HG03280 (cell line): ENCODE data around the gene RASGRF2.

ENCODE experiments used
- ATAC-seq: cut with Tn5 transposase; IDR thresholded peaks from one replicate; pipeline ENCODE4 v1.9.1; 2021; ENCODE audit warnings: mild to moderate bottlenecking, moderate library complexity; ENCODE audit not compliant: unreplicated experiment

The RASGRF2 gene

GRCh38 chr5:80959768-80960442, at the start of gene RASGRF2:
Gene RASGRF2 (plus strand): TSS chr5:80960363. CDS start chr5:80960739, 376 bp downstream.
- ATAC-seq = no peak

- no peak for ATAC-seq
These were observed 47.7 kb upstream of the RASGRF2 start for GRCh38 chr5:80912479-80912878.

- no peak for ATAC-seq
These were observed 44.4 kb upstream of the RASGRF2 start for GRCh38 chr5:80915716-80916115.

- ATAC-seq = no peak
These were observed 43.5 kb upstream of the RASGRF2 start for GRCh38 chr5:80916676-80917075.

- no peak for ATAC-seq
These were observed 42.5 kb upstream of the RASGRF2 start for GRCh38 chr5:80917631-80918030.

- no peak for ATAC-seq
These were observed 40.4 kb upstream of the RASGRF2 start for GRCh38 chr5:80919678-80920196.

GRCh38 chr5:80920333-80920732, 39.8 kb upstream of the RASGRF2 start:
- ATAC-seq = no peak

- no peak for ATAC-seq
These were observed 39.1 kb upstream of the RASGRF2 start for GRCh38 chr5:80921026-80921425.

- no peak for ATAC-seq
These were observed 34.2 kb upstream of the RASGRF2 start for GRCh38 chr5:80925931-80926330.

GRCh38 chr5:80926536-80926935, 33.6 kb upstream of the RASGRF2 start:
- no peak for ATAC-seq

- ATAC-seq = no peak
These were observed 33.0 kb upstream of the RASGRF2 start for GRCh38 chr5:80926979-80927656.

- ATAC-seq = no peak
These were observed 32.1 kb upstream of the RASGRF2 start for GRCh38 chr5:80928073-80928472.

GRCh38 chr5:80930940-80931339, 29.2 kb upstream of the RASGRF2 start:
- ATAC-seq = no peak

GRCh38 chr5:80931411-80931810, 28.8 kb upstream of the RASGRF2 start:
- ATAC-seq = no peak

- ATAC-seq = no peak
These were observed 27.1 kb upstream of the RASGRF2 start for GRCh38 chr5:80933036-80933435.

GRCh38 chr5:80934751-80935150, 25.4 kb upstream of the RASGRF2 start:
- no peak for ATAC-seq

- ATAC-seq = no peak
These were observed 24.3 kb upstream of the RASGRF2 start for GRCh38 chr5:80935811-80936385.

- no peak for ATAC-seq
These were observed 23.3 kb upstream of the RASGRF2 start for GRCh38 chr5:80936881-80937280.

GRCh38 chr5:80937584-80938356, 22.4 kb upstream of the RASGRF2 start:
- ATAC-seq = no peak

GRCh38 chr5:80941496-80941895, 18.7 kb upstream of the RASGRF2 start:
- ATAC-seq = no peak

GRCh38 chr5:80951366-80951765, 8.8 kb upstream of the RASGRF2 start:
- no peak for ATAC-seq
